Measurements from ENCODE around the gene RNF115. TPM values are rescaled to one million over a fixed set of nuclear protein-coding genes. Genes with fewer than 3 reads are reported as not detected.
A peak's percentile ranks its signal among the peaks of the same experiment; 100 is the strongest.
"Not testable (repeated sequence)": the region's sequence is repeated elsewhere in the genome, so short reads cannot be mapped to it uniquely, and the experiment has no call there.

Gene RNF115
- total RNA-seq, 1 experiment from 2014 or later = 11.5 TPM

- no peak for DNase-seq
- no peak overlapping the region for H3K4me3 ChIP-seq (ENCODE audit: insufficient read depth, low read depth, low read length)
- no peaks in the 10 kb centered on the region for H3K27me3 ChIP-seq (ENCODE audit: control insufficient read depth, insufficient read depth, low read length)
- peaks cover 7% of the 10 kb centered on the region for H3K36me3 ChIP-seq (replicated peaks; ENCODE audit: control insufficient read depth, insufficient read depth, low read length)
Observed at GRCh38 chr1:145750426-145750825, 73.5 kb downstream of the RNF115 start.

- Histone ChIP-seq H3K27me3 (ENCODE audit: control insufficient read depth, insufficient read depth, low read length) (no peaks in the 10 kb centered on the region), H3K36me3 (replicated peaks; ENCODE audit: control insufficient read depth, insufficient read depth, low read length) (peaks cover 7% of the 10 kb centered on the region), H3K4me3 (ENCODE audit: insufficient read depth, low read depth, low read length) (no peak overlapping the region)
- no peak for DNase-seq
Observed at GRCh38 chr1:145747398-145748247, 76.3 kb downstream of the RNF115 start.

DNA sequence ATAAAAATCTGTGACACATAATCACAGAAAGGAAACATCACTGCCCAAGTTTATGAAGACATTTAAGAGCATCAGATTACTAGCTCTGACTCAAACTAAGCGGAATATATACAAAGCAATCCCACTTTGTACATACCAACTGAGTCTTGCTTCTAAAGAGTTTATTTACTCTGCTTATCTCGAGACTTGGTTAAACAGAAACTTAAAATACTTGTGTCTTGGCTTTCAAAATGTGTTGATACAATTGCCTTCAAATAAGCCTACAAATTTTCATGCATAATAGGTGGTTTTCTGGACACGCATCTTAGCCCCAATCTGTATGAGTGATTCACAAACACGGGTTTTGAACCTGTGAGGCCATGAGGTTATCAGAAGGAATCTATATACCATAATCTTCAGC lies 83.6 kb downstream of the RNF115 start:
- Histone ChIP-seq H3K27me3 (ENCODE audit: control insufficient read depth, insufficient read depth, low read length) (no peaks in the 10 kb centered on the region), H3K4me3 (ENCODE audit: insufficient read depth, low read depth, low read length) (no peak overlapping the region), H3K36me3 (replicated peaks; ENCODE audit: control insufficient read depth, insufficient read depth, low read length) (no peaks in the 10 kb centered on the region)
- no peak for DNase-seq

DNA sequence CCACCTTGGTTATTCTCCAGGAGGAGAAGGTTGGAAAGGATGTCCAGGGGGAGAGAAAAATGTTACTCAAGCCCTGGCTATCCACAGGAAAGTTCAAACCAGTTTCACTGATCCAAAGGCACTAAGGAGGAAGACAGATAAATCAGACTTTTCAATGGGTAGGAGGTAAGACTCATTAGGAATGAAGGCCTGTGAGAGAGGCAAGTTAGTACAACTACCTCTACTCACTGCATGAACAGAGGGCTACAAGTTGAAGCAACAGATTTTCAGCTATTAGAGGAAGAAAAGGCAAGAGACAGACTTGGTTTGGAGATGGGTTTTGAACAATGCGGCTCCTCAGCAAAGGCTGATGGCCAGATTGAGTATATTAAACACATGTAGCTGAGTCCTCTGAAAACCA lies 87.7 kb downstream of the RNF115 start:
- no peaks in the 10 kb centered on the region for H3K27me3 ChIP-seq (ENCODE audit: control insufficient read depth, insufficient read depth, low read length)
- H3K36me3 ChIP-seq (replicated peaks; ENCODE audit: control insufficient read depth, insufficient read depth, low read length) = no peaks in the 10 kb centered on the region
- no peak for DNase-seq
- H3K4me3 ChIP-seq (ENCODE audit: insufficient read depth, low read depth, low read length) = no peak overlapping the region

DNA sequence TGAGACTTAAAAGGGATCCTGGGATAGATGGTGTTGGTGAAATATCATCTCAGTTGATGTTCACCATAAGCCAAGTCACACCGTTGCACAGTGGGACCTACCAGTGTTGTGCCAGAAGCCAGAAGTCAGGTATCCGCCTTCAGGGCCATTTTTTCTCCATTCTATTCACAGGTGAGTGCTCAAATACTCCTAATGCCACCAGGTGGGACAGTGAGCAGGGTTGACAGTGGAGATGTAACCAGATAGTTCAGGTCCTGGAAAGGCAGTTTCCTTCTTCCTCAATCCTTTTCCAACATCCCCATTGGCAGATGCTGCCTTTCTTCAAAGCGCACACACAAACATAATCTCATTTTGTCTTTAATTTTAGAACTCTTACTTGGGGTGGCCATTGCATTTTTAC lies 93.0 kb downstream of the RNF115 start:
- H3K27me3 ChIP-seq (ENCODE audit: control insufficient read depth, insufficient read depth, low read length) = no peaks in the 10 kb centered on the region
- H3K36me3 ChIP-seq (replicated peaks; ENCODE audit: control insufficient read depth, insufficient read depth, low read length) = no peaks in the 10 kb centered on the region
- DNase-seq = no peak
- H3K4me3 ChIP-seq (ENCODE audit: insufficient read depth, low read depth, low read length) = no peak overlapping the region

DNA sequence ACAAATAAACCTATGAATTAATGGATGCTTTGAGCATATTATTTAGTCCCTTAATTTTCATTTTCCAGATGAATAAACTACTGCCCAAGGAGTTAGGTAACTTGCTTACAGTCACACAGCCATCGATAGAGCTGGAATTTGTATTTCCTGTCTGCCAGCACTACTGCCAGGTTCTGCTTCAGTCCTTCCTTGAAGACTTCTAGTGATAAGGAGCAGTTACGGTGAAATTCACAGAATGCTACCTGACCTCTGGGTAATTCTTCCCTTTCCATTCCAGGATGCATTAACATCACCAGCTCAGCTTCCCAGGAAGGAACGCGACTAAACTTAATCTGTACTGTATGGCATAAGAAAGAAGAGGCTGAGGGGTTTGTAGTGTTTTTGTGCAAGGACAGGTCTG lies 93.4 kb downstream of the RNF115 start:
- no peaks in the 10 kb centered on the region for H3K36me3 ChIP-seq (replicated peaks; ENCODE audit: control insufficient read depth, insufficient read depth, low read length)
- H3K27me3 ChIP-seq (ENCODE audit: control insufficient read depth, insufficient read depth, low read length) = no peaks in the 10 kb centered on the region
- DNase-seq = no peak
- H3K4me3 ChIP-seq (ENCODE audit: insufficient read depth, low read depth, low read length) = no peak overlapping the region

DNA sequence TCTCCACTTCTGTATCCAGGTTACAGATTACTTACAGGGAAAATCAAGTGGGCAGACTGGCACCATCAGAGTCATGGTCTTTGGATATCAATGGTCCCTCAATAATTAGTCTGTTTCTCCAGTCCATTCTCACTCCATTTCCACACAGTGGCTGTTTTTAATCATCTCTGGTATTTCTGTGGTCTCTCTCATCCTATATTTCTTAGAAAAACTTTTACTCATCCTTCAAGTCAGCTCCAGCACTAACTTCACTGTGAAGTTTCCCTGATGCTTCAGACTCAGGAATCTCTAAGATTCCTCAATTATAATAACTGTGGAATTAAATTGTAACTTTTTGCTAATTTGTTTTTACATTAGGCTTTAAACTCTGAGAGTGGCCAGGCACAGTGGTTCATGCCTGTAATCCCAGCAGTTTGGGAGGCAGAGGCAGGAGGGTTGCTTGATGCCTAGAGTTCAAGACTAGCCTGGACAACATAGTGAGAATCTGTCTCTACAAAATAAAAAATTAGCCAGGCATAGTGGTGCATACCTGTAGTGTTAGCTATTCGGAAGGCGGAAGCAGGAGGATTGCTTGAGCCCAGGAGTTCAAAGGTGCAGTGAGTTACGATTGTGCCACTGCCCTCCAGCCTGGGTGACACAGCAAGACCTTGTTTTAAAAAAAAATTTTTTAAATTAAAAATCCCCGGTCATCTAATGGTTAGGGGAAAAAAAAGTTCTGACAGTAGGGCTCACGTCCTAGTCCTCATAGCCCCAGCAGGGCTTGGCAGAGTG lies 94.0 kb downstream of the RNF115 start:
- Histone ChIP-seq H3K4me3 (ENCODE audit: insufficient read depth, low read depth, low read length) (no peak overlapping the region), H3K27me3 (ENCODE audit: control insufficient read depth, insufficient read depth, low read length) (no peaks in the 10 kb centered on the region), H3K36me3 (replicated peaks; ENCODE audit: control insufficient read depth, insufficient read depth, low read length) (no peaks in the 10 kb centered on the region)
- DNase-seq = no peak

DNA sequence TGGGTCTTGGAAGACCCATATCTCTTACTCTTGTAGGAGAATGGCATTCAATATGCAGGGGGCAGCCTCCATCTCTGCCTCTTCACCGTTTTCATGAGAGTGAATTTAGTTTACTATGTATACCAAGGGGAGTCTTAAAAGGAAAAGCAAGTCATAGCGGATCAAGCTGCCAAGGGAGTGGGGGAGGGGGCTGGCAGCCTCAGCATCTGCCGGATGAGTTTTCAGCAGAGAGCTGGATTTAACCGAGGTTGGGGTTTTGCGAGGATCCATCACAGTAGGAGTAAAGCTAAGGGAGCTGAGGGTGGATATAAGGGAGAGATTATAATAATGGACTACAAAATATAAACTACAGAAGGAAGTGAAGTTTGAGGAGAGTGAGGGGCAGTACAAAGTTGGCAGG lies 94.7 kb downstream of the RNF115 start:
- Histone ChIP-seq H3K27me3 (ENCODE audit: control insufficient read depth, insufficient read depth, low read length) (no peaks in the 10 kb centered on the region; the same call in 1 of the 2 replicates), H3K4me3 (ENCODE audit: insufficient read depth, low read depth, low read length) (no peak overlapping the region), H3K36me3 (replicated peaks; ENCODE audit: control insufficient read depth, insufficient read depth, low read length) (no peaks in the 10 kb centered on the region)
- DNase-seq = peak; percentile 33

DNA sequence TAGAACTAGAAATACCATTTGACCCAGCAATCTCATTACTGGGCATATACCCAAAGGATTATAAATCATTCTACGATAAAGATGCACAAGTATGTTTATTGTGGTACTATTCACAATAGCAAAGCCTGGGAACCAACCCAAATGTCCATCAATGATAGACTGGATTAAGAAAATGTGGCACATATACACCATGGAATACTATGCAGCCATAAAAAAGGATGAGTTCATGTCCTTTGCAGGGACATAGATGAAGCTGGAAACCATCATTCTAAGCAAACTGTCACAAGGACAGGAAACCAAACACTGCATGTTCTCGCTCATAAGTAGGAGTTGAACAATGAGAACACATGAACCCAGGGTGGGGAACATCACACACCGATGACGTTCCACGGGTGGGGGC lies 97.7 kb downstream of the RNF115 start:
- DNase-seq; H3K36me3 ChIP-seq (replicated peaks; ENCODE audit: control insufficient read depth, insufficient read depth, low read length); H3K4me3 ChIP-seq (ENCODE audit: insufficient read depth, low read depth, low read length); H3K27me3 ChIP-seq (ENCODE audit: control insufficient read depth, insufficient read depth, low read length): not testable (repeated sequence)

DNA sequence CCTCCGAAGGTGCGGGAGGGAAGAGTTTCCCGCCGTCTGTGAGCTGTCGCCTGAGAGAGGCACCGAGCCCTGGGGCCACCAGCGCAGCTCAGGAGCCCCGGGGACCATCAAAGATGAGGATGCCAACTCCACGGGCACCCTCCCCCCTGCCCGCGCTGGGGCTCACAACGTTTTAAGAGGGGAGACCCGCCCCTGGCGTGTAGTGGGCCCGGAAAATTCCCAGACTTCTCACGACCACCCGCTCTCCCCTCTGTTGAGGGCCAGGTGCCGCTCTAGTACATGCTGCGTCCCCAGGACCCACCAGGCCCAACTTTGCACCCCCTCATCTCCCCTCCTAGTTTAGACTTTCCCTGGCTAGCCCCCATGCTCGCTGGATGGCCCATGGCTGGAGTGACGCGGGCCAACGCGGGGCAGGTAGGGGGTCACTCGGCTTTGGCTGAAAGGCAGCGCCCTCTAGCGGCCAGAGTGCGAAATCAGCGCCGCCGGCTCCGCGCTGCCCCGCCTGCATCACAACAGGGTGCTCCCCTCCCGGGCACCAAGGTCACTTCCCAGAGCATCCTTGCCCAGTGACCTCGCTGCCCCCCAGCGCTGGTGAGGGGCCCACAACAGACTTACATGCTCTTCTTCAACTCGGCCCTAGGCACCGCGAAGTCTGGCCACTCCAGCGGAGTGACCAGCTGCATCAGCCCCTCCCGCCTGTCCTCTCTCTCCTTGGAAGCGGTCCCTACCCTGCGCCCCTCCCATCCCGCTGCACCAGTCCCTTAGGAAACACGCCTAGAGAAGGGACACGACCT lies 102.8 kb downstream of the RNF115 start:
- no peaks in the 10 kb centered on the region for H3K36me3 ChIP-seq (replicated peaks; ENCODE audit: control insufficient read depth, insufficient read depth, low read length)
- peaks cover 6% of the 10 kb centered on the region for H3K27me3 ChIP-seq (ENCODE audit: control insufficient read depth, insufficient read depth, low read length)
- DNase-seq = peak; percentile 92
- H3K4me3 ChIP-seq (ENCODE audit: insufficient read depth, low read depth, low read length) = peak overlapping the region; percentile 37

GRCh38 chr1:145720556-145720877 lies 103.4 kb downstream of the RNF115 start:
- Histone ChIP-seq H3K36me3 (replicated peaks; ENCODE audit: control insufficient read depth, insufficient read depth, low read length) (no peaks in the 10 kb centered on the region), H3K27me3 (ENCODE audit: control insufficient read depth, insufficient read depth, low read length) (peaks cover 6% of the 10 kb centered on the region), H3K4me3 (ENCODE audit: insufficient read depth, low read depth, low read length) (no peak overlapping the region; the same call in 1 of the 2 replicates)
- no peak for DNase-seq

- no peak for DNase-seq
- Histone ChIP-seq H3K27me3 (ENCODE audit: control insufficient read depth, insufficient read depth, low read length) (peaks cover 6% of the 10 kb centered on the region), H3K36me3 (replicated peaks; ENCODE audit: control insufficient read depth, insufficient read depth, low read length) (no peaks in the 10 kb centered on the region), H3K4me3 (ENCODE audit: insufficient read depth, low read depth, low read length) (no peak within 1 kb of the TSS)
Observed at GRCh38 chr1:145719230-145720079, 104.4 kb downstream of the RNF115 start, which contains the start of gene CD160. Gene CD160, plus strand, starts transcription at chr1:145719499. Its CDS starts 8,829 bp downstream, at chr1:145728328.

- H3K27me3 ChIP-seq (ENCODE audit: control insufficient read depth, insufficient read depth, low read length); DNase-seq; H3K36me3 ChIP-seq (replicated peaks; ENCODE audit: control insufficient read depth, insufficient read depth, low read length); H3K4me3 ChIP-seq (ENCODE audit: insufficient read depth, low read depth, low read length): not testable (repeated sequence)
Observed at GRCh38 chr1:145718465-145718864, 105.4 kb downstream of the RNF115 start.

- Histone ChIP-seq H3K36me3 (replicated peaks; ENCODE audit: control insufficient read depth, insufficient read depth, low read length) (no peaks in the 10 kb centered on the region), H3K4me3 (ENCODE audit: insufficient read depth, low read depth, low read length) (no peak overlapping the region), H3K27me3 (ENCODE audit: control insufficient read depth, insufficient read depth, low read length) (peaks cover 6% of the 10 kb centered on the region; the same call in 1 of the 2 replicates)
- DNase-seq = no peak
Observed at GRCh38 chr1:145717833-145718232, 106.1 kb downstream of the RNF115 start.
